HFF-Myc (cell line): ENCODE measurements around the gene TSPAN9.

Source experiments
- DNase-seq: peaks from one replicate; pipeline ENCODE4 v3.0.0-alpha.2; 2011; ENCODE audit warnings: low read depth; ENCODE audit errors: extremely low read depth
- H3K4me3 ChIP-seq: replicated peaks from 2 replicates; pipeline ENCODE4 v1.5.1; 2011; ENCODE audit warnings: low read depth, mild to moderate bottlenecking, control low read depth, low read length
- CTCF ChIP-seq: IDR thresholded peaks from 2 replicates; pipeline ENCODE4 v1.5.1; 2012; ENCODE audit warnings: mild to moderate bottlenecking, low read depth, low read length, control low read depth; ENCODE audit errors: missing control alignments

The TSPAN9 gene

GRCh38 chr12:3227076-3227975 lies 150.1 kb downstream of the TSPAN9 start:
- no peak for TF ChIP-seq CTCF
- no peak overlapping the region for H3K4me3 ChIP-seq
- DNase-seq = no peak

- peak; percentile 61 for DNase-seq
- no peak overlapping the region for H3K4me3 ChIP-seq
- TF ChIP-seq CTCF = no peak
Observed at GRCh38 chr12:3228552-3228951, 151.4 kb downstream of the TSPAN9 start.

GRCh38 chr12:3229577-3229976 lies 152.4 kb downstream of the TSPAN9 start:
- TF ChIP-seq CTCF = no peak
- no peak for DNase-seq
- H3K4me3 ChIP-seq = no peak overlapping the region

GRCh38 chr12:3230758-3231375 lies 153.7 kb downstream of the TSPAN9 start:
- TF ChIP-seq CTCF = no peak
- no peak overlapping the region for H3K4me3 ChIP-seq
- no peak for DNase-seq

GRCh38 chr12:3231399-3231876 lies 154.3 kb downstream of the TSPAN9 start:
- no peak for DNase-seq
- no peak for TF ChIP-seq CTCF
- H3K4me3 ChIP-seq = no peak overlapping the region

- H3K4me3 ChIP-seq = no peak overlapping the region
- TF ChIP-seq CTCF = no peak
- DNase-seq = no peak
Observed at GRCh38 chr12:3233797-3234196, 156.6 kb downstream of the TSPAN9 start.
